Cerebellar cortex (tissue), 1 donor: ENCODE data around the gene MAGI2.
"Not testable (repeated sequence)": the region's sequence is repeated elsewhere in the genome, so short reads cannot be mapped to it uniquely, and the experiment has no call there.

Experiments used
- DNase-seq: peaks from one replicate; pipeline ENCODE4 v3.0.0-alpha.2; 2015; ENCODE audit warnings: low spot score

The MAGI2 gene

DNA sequence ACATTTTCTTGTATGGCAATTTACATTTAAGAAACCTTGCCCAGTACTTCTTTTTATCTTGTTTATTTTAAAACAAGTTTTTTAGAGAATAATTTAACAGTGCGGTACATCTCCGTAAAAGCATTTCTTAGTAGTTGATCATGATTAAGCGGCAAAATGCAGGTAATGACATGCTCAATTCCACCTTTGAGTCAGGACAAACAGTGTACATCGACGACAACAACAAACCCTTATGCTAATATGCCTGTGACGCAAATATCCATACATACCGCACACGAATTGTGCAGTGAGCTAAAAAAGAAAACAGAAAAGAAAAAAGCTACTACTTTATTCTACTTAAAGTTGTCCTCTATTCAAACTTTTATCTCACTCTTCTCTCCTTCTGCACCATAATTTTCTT is 1.9 kb downstream of the MAGI2 start:
- DNase-seq: no peak

DNA sequence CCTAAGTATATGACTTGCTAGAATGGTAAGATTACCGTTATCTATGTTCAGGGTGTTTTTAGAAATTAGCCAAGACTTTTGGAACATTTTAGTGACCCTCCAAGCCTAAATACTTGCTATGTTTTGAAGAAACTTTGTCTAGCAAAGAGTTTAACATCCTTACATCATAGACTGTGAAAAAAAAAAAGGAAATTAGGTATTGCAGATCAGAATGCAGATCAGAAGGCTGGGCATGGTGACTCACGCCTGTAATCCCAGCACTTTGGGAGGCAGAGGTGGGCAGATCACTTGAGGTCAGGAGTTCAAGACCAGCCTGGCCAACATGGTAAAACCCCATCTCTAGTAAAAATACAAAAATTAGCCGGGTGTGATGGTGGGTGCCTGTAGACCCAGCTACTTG is 10.7 kb downstream of the MAGI2 start:
- DNase-seq: not testable (repeated sequence)

GRCh38 chr7:79436378-79436777 is 17.1 kb downstream of the MAGI2 start:
- DNase-seq: no peak

GRCh38 chr7:79434867-79435266 is 18.6 kb downstream of the MAGI2 start:
- DNase-seq: no peak

DNA sequence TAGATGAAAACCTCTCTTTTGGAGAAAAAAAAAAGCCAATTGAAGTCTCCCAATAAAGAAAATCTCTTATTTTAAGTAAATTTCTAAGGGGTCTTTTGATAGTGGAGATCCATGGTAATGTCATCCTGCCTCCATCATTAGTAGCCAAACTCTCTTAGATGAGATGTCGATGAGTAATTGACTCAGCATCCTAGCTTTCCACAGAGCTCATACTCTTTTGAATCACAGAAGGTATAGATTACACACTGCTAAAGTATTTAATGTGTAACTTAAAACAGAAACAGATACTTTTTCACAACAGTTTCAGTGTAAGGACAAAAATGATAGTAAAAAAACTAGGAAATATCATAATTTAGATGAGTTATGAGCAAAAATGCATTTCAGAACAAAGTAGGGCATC is 19.4 kb downstream of the MAGI2 start:
- DNase-seq: no peak

DNA sequence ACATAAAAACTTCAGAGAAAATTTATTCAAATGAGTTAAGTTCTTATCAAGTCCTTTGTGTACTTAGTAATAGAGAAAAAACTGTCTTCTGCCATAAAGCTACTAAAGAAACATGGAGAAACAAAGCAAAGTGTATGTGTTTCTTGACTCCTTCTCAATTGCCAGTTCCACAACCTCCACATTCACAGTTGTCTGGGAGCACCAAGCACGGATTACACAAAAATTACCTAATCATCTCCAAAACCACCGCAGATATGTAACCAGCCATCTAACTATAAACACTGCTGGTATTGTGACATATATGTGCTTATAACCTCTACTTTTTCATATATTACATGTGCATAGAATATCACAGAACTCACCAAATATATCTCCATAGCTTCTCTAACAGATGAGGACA is 23.1 kb downstream of the MAGI2 start:
- DNase-seq: no peak

DNA sequence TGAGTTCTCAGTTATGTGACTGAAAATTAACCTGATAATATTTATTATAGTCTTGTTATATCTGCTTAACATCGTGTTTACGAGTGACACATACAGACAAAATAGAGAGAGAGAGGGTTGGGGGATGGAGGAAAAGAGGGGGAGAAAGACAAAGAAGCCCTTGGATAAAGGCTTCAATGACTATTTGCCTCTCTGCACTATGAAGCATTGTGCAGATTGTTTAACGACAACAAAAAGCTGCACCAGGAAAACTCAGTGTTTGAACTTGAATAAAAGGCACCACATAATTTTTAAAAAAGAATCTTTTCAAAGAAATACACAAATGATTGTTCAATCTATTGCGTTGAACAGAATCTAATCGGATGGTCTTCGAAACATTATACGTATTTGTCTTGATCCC is 27.8 kb downstream of the MAGI2 start:
- no peak for DNase-seq

- no peak for DNase-seq
These were observed 31.7 kb downstream of the MAGI2 start for GRCh38 chr7:79421751-79422150.

DNA sequence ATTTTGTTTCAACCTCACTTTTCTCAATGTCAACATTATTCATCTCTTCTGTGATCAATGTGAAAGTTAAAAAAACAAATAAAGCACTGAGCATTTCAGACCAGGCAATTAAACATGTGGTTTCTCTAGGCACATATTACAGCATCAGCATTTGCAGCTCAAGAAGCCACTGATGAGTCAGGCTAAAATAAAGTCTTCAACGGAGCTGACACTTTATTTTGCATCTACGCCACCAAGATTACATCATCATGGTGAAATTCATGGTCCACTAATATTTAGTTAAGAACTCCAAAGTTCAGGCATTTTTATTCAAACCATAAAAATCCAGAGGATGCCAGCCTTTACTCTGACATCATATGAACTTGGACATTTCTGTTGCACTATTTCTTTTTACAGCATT is 33.0 kb downstream of the MAGI2 start:
- DNase-seq: no peak

DNA sequence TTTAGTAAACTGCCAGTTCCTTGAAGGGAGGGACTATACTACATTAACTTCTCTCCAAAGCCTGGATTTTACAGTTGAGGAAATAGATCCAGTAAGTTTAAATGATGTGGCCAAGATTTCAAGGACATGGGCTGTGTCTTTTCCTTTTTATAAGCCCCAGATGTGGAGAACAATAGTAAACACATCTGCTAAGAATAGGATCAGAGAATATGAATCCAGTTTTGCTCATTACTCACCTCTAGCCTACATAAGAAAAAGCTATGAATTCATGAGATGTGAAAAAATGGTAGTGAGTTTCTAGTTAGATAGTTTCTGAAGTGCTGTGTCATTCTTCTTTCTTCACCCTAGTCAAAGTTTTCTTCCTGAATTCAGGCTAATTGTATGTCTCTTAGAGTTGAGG is 38.6 kb downstream of the MAGI2 start:
- DNase-seq: no peak

- DNase-seq: no peak
These were observed 40.6 kb downstream of the MAGI2 start for GRCh38 chr7:79412915-79413314.

GRCh38 chr7:79412438-79412837 is 41.0 kb downstream of the MAGI2 start:
- DNase-seq: no peak

GRCh38 chr7:79410345-79410744 is 43.1 kb downstream of the MAGI2 start:
- DNase-seq: peak; percentile 53

DNA sequence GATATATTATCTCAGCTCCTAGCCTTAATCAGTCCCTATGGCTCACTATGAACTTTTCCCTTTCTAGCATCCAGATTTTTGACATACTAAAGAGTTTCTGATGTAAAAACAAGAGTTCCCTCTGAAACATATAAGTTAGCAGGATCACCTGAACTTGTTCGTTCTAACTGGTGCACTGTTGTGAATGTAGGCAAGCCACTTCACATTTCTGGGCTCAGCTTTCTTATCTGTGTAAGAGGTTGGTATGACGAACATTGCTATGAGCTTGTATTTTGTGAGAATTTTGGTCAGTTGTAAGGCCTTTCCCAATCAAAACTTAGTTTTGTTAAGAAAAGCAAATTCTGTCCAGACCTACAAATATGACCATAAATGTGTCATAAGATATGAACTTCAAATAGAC is 46.1 kb downstream of the MAGI2 start:
- DNase-seq: no peak

GRCh38 chr7:79406371-79406770 is 47.1 kb downstream of the MAGI2 start:
- no peak for DNase-seq

- DNase-seq: no peak
These were observed 48.1 kb downstream of the MAGI2 start for GRCh38 chr7:79405368-79405767.

DNA sequence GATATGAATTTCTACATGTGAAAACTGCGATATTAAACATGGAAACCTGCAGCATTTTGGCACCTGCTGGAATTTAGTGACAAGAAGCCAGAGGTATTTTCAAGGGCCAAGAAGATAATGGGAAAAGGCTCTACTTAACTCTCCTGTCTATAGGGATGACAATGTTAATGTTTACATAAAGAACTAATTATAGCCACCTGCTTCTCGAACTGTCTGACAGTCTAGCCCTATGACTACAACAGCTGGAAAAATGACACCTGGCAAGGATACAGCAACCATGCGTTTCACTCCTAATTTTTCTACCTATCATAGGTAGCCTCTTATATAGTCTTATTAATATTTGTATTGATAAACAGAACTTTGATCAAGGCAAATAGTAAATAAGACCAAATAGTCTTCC is 49.6 kb downstream of the MAGI2 start:
- DNase-seq: no peak

GRCh38 chr7:79403451-79403850 is 50.0 kb downstream of the MAGI2 start:
- peak; percentile 57 for DNase-seq

- DNase-seq: no peak
These were observed 52.2 kb downstream of the MAGI2 start for GRCh38 chr7:79401254-79401653.

DNA sequence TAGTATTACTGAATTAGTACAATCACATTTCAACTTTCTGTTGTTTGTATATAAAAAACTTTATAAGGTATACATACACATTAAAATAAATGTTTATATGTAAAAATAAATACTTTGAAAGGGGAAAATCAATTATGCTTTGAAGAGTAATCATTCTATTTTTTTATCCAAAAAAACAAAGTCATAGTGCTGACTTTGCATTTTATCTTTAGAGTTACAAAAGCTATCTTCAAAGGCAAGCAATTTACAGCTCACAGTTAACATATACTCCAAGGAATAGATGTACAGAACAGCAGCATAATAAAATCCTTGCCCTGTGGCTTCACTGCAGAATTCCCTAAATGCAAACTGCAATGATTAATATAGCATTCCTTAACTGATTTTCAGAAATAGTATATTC is 53.2 kb downstream of the MAGI2 start:
- no peak for DNase-seq

DNA sequence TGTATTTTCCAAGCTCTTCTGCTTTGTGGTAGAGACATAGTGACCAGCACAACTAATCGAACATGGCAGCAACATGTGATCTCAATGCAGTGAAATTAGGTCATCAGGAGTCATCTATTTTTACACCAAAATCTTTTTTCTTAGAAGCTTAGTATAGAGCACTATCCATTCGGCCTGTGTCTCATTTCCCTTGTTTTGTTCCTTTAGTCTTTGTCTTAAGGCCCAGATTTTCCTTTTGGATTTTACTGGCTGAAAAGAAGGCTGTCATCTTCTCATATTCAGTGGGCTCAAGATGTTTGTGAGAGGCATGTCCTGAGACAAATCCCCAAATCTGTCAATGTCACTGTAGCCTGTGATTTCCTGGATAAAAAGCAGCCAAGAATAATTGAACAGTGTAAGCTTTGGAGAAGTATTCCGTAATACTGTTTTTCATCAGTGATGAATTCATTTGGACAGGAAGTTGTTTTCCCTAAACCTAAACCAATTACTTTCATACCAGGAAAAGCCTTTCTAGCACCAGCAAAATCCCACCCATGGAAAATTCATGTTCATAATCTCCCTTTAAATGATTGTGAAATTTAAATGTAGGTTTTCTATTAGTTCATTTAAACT is 55.2 kb downstream of the MAGI2 start:
- no peak for DNase-seq

DNA sequence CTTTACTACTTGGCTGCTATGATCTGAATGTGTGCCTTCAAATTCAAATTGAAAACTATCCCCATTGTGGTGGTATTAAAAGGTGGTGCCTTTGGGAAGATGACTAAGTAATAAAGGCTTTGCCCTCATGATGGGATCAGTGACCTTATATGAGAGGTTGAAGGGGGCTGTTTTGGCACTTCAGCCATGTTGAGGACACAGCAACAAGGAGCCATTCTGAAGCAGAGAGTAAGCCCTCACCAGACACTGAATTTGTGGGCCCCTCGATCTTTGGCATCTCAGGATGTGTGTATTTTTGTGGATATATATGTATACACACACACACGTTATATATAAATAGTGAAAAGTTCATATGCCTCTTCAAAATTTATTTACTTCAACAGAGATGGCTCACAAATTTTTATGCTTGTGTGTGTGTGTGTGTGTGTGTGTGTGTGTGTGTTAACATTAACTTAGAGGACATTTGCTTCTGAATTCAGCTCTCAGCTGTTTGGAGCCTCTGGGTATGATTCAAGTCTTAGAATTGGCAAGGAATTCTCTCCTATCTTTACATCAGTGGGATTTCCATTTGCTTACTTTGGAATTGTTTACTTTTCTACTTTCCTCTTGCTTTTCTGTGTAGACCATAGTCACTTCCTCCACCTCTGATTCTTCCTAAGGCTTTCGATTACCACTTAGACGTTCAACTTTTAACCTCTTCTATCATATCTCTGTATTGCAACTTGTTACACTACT is 66.6 kb downstream of the MAGI2 start:
- no peak for DNase-seq

DNA sequence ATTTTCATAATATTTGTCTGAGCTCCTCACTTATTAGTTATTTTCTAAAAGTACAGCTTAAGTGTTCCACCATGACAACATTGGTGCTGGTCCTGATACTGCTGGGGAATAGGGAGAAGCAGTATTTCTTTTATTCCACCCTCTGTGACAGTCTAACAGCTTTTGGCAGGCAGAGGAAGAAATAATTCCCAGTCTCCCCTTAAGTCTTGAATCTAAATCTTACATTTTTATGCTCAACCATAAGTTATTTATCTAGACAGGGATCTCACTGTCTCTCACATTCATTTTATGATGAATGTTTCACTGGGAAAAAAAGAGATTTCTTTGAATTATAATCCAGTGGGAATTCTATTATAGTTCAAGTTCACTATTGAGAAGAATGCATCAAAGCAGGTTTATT is 71.5 kb downstream of the MAGI2 start:
- no peak for DNase-seq

DNA sequence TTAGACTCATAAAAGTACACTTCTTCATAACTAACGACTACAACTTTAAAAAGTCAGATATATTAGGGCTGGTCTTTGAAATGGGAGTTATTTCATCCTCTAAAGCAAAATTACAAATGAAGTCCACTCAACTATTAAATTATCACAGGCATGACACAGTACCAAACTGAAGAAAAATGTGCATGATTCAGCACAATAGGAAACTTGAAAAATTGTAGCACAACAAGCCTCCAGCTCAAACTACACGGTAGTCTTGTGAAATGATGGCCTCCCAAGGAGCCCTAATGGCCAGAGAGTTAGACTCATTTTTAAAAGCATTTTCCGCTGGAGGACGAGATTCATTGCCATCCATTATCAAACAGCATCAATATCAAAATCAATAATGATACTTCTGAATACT is 76.4 kb downstream of the MAGI2 start:
- no peak for DNase-seq
